Testis (tissue), 2 donors: ENCODE measurements around the gene CORO2B.

Experiments
- CTCF ChIP-seq, 3 experiments: fragments of 450-650 bp in 2 of 3; fragments of 200-600 bp in 1 of 3; sonication (generic) in 1 of 3; IDR thresholded peaks; one replicate each; pipeline ENCODE4 v1.5.1; 2016 to 2019; ENCODE audit warnings: antibody characterized with exemption in 3 of 3, mild to moderate bottlenecking in 2 of 3, moderate library complexity in 1 of 3
- POLR2A ChIP-seq: fragments of 450-650 bp; IDR thresholded peaks from one replicate; pipeline ENCODE4 v1.6.1; 2017; ENCODE audit warnings: antibody characterized with exemption, mild to moderate bottlenecking, moderate library complexity

- TF ChIP-seq CTCF (IDR thresholded peaks at IDR 0.05) (no peak), POLR2A (no peak)
Measured at GRCh38 chr15:68634122-68634482, 55.3 kb downstream of the CORO2B start.
